ENCODE data around the gene RNF152.
"Not testable (repeated sequence)": the region's sequence is repeated elsewhere in the genome, so short reads cannot be mapped to it uniquely, and the experiment has no call there.

Gene RNF152

DNA sequence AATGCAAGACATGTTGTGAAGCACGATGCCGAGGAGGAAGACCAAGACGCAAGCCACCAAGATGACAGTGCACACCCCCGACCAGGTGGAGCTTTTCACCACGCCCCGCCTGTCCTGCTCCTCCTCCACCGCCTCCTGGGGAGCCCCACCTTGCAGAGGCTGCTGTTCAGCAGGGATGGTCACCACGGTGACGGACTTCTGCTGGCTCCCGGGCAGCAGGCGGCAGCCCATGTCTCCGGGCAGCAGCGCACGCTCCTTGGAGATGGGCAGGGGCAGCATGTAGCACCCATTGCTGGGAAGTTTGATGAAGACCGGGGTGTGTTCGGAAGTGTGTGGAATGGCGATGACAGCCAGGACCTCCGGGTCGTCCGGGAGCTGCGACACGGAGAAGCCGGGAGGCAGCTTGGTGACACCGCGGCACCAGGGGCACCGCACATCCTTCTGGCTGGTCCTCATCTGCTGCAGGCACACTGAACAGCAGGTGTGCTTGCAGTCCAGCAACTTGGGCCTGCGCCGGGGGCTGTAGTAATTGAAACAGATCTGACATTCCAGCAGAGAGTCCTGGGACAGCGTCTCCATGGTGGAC lies 76.8 kb downstream of the RNF152 start:
- DNase-seq = no peak

- DNase-seq = no peak
Observed at GRCh38 chr18:61808286-61808685, 84.5 kb downstream of the RNF152 start.

GRCh38 chr18:61803393-61803792 lies 89.4 kb downstream of the RNF152 start:
- DNase-seq = no peak

- no peak for DNase-seq
Observed at GRCh38 chr18:61797696-61798590, 94.9 kb downstream of the RNF152 start.

- DNase-seq = no peak
Observed at GRCh38 chr18:61791031-61791430, 101.8 kb downstream of the RNF152 start.

DNA sequence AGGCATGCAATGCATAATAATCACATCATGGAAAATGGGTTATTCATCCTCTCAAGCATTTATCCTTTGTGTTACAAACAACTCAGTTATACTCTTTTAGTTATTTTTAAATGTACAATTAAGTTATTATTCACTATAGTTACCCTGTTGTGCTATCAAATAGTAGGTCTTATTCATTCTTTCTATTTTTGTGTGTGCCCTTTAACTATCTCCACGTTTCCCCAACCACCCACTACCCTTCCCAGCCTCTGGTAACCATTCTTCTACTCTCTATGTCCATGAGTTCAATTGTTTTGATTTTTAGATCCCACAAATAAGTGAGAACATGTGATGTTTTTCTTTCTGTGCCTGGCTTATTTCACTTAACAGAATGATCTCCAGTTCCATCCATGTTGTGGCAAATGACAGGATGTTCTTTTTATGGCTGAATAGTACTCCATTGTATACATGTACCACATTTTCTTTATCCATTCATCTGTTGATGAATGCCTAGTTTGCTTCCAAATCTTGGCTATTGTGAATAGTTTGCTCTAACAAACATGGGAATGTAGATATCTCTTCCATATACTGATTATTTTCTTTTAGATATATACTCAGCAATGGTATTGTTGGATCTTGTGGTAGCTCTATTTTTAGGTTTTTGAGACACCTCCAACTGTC lies 105.7 kb downstream of the RNF152 start:
- DNase-seq = not testable (repeated sequence)

GRCh38 chr18:61785588-61785987 lies 107.2 kb downstream of the RNF152 start:
- no peak for DNase-seq

DNA sequence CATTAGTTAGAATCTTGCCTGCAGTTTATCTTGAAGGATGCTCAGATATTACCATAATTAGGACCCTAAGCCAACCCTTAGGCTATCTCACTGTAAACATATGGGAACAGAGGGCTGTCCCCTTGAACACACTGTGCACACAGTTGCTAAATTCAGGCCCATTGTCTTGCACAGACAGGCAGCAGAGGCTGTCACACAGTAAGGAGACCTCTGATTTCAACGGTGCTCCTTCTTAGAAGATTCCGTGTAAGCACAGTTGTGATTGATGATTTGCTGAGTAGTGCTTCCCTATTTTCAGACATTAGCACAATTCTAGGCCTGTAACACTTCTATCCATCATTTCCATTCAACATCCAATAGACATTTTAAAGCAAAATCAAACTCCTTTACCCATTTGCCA lies 108.0 kb downstream of the RNF152 start:
- no peak for DNase-seq

- no peak for DNase-seq
Observed at GRCh38 chr18:61782545-61782944, 110.3 kb downstream of the RNF152 start.

GRCh38 chr18:61776201-61776600 lies 116.6 kb downstream of the RNF152 start:
- DNase-seq = not testable (repeated sequence)

GRCh38 chr18:61774846-61775245 lies 118.0 kb downstream of the RNF152 start:
- DNase-seq = no peak

DNA sequence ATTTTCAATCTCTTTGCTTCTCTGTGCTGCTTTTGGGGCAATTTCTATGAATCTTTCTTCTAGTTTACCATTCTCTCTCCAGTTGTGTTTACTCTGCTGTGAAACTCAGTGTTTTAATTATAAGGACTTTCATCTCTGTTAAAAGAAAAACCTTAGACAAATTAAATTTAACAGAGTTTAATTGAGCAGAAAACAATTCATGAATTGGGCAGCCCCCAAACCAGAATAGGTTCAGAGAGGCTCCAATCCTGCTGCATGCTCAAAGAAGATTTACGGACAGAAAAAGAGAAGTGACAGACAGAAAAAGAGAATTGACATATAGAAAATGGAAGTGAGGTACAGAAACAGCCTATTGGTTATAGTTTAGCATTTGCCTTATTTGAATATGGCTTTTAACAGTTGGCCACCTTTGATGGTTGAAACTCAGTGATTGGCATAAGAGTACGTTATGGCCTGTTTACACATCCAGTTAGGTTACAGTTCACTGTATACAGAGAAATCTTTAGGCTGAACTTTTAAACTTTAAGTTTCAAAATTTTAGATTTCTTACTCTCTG lies 120.4 kb downstream of the RNF152 start:
- no peak for DNase-seq

GRCh38 chr18:61771861-61772260 lies 120.9 kb downstream of the RNF152 start:
- no peak for DNase-seq

DNA sequence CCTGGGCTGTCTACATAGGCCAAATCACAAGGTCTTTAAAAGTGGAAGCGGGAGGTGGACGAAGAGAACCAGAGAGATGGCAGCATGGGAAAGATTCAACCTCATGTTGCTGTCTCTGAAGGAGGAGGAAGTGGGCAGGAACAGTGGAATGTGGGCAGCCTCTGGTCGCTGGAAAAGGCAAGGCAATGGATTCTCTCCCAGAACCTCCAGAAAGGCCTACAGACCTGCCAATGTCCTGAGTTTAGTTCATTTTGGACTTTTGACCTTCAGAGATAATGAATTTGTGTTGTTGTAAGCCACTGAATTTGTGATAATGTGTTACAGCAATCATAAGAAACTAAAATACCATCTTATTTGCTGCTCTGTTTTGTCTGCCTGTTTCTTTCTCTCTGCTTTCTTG lies 122.5 kb downstream of the RNF152 start:
- DNase-seq = no peak

DNA sequence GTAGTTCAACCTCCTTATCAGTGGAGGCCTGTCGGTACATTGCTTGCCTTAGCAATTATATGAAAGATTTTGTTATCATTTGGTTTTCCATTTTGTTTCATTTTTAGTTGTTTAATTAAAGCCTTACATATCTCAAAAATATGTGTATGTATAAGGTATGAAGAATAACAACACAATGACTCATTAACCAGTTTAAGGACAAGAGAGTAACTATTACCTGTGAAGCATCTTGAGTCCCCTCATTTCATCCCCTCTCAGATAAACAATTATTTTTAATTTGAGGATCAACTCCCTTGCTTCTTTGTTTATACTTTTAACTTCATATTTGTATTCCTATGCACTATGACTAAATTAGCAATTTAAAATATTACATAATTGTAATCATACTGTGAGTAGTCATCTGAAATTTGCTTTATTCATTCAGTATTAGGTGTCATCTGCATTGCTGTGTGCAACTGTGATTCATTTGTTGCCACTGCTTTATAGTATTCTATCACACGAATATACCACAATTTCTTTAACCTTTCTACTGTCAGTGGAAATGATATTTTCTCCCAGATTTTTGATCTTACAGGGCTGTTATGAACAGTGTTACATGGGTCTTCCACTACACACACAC lies 126.4 kb downstream of the RNF152 start:
- DNase-seq = no peak

DNA sequence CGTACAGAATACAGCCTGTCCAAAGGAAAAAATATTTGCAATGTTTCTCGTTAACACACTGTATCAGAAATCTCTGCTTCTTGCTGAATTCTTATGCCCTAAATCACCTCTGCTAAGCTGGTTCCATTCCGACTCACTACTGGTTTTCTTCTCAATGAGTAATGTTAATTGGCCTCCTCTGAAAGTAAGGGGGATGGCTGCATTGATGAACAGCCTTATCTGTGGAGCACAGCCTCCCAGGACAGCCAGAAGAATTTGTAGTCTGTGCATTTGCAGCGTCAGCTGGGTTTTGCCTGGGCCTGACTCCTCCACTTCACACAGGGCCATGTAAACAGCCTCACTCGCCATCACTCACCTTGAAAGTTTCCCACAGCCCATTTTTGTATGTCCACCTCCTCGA lies 127.7 kb downstream of the RNF152 start:
- DNase-seq = no peak

DNA sequence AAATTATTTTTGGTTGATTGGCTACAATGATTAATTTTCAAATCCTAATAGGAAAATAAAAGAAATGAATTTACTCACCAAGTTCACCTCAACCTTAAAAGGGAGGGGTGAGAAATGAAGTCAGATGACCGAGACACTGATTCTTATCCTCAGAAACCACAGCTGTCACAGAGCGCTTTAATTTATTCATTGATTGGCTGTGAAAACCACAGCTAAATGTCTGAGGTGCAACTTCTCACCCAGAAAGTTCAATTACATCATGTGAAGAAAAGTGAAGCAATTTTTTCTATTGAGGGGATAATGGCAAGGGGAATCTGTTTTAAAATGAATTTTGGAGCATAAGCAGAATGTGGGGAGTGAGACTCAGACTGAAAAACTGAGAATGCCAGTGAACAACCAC lies 128.4 kb downstream of the RNF152 start:
- peak; percentile 16 for DNase-seq

DNA sequence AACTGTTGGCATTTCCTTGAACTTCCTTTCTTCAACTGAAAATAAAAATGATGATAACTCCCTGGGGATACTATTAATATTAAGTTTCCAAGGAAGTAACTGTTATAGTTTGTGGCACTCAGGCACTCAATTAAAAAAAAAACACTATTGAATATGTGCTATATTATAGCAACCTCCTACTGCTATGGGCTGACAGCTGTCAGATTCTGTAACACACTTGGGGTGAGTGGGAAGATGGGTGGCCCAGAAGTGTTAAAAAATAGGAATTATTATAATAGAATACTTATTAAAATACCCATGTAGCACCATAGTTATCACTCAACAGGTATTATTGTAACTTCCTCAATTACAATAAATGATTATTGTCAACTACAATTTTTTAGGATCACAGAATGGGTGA lies 130.9 kb downstream of the RNF152 start:
- no peak for DNase-seq
